Measurements from ENCODE around the gene EPB41L1. TPM values are rescaled to one million over a fixed set of nuclear protein-coding genes. Genes with fewer than 3 reads are reported as not detected.

EPB41L1 gene
- total and polyA plus RNA-seq, 12 donors = 7.5 to 21.7 (median 15.8) TPM

DNA sequence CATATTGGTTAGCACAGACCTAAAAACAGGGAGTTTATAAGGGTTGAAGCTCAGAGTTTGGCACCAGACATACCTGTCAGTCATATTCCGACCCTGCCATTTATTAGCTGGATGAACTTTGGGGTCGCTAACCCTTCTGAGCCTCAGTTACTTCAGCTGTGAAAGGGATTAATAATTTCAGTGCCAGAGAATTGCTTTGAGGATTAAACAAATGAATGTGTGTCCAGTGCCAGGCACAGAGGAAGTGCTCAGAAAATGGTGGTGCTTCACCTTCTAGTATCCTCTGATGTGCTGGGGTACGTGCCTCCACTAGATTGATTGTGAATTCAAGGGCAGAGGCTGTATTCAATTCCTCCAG, 4.1 kb upstream of the EPB41L1 start:
- DNase-seq (no peak), ATAC-seq (no peak)
- Histone ChIP-seq H3K4me3 (no peak overlapping the region), H3K27ac (peak overlapping the region in 4 of 10 donors; percentile 33 to 83 (median 67)), H3K9me3 (no peaks in the 10 kb centered on the region), H3K36me3 (no peaks in the 10 kb centered on the region), H3K4me1 (peaks cover 17 to 93% (median 42%) of the 10 kb centered on the region in 9 donors), H3K27me3 (peaks cover 0 to 16% (median 0%) of the 10 kb centered on the region in 7 donors)
- intact Hi-C loops (cut with DNase I) = no loop called here
- WGBS, 2 donors = 86 to 92% methylated on average over 3 of the region's 3 CpGs
- TF ChIP-seq, protein P1, sequence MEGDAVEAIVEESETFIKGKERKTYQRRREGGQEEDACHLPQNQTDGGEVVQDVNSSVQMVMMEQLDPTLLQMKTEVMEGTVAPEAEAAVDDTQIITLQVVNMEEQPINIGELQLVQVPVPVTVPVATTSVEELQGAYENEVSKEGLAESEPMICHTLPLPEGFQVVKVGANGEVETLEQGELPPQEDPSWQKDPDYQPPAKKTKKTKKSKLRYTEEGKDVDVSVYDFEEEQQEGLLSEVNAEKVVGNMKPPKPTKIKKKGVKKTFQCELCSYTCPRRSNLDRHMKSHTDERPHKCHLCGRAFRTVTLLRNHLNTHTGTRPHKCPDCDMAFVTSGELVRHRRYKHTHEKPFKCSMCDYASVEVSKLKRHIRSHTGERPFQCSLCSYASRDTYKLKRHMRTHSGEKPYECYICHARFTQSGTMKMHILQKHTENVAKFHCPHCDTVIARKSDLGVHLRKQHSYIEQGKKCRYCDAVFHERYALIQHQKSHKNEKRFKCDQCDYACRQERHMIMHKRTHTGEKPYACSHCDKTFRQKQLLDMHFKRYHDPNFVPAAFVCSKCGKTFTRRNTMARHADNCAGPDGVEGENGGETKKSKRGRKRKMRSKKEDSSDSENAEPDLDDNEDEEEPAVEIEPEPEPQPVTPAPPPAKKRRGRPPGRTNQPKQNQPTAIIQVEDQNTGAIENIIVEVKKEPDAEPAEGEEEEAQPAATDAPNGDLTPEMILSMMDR (IDR thresholded peaks at IDR 0.05) = no peak

DNA sequence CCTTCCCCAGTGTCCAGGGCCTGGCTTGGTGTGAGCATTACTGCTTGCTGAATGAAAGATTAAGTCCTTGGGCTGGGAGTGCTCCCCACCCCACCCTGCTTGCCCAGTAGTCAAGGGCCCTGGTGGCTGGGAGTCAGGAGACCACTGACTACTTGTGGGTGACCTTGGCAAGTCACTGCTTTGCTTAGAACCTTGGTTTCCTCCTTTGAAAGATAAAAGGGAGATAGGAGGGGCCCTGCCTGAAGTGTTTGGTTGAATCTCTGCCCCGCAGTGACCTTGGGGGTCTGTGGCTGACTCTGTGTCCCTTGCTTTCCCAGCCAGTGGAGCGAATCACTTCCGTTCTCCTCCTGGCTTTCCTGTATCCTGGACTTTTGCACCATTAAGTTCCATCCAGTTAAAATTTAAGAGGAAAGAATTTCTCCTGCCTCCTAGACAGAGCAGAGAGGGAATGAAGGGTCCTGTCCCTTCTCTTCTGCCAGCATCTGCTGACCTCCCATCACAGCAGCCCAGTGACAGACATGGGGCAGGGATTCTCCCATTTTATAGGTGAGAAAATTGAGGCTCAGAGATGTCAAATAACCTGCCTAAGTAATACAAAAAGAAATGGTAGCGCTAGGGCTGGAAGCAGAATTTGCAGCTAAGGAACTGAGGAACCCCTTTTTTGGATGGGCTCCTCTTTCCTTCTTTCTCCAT, 3.5 kb upstream of the EPB41L1 start:
- H3K27me3 ChIP-seq = peaks cover 0 to 21% (median 0%) of the 10 kb centered on the region in 7 donors
- H3K4me1 ChIP-seq = peaks cover 18 to 93% (median 42%) of the 10 kb centered on the region in 9 donors
- ATAC-seq = no peak
- no peak for DNase-seq
- intact Hi-C loops (cut with DNase I) = no loop called here
- WGBS, 2 donors = 76 to 85% methylated on average over 4 of the region's 4 CpGs
- H3K9me3 ChIP-seq = no peaks in the 10 kb centered on the region
- H3K27ac ChIP-seq = peak overlapping the region in 5 of 10 donors; percentile 18 to 83 (median 57)
- TF ChIP-seq, protein P1 (IDR thresholded peaks at IDR 0.05) = no peak
- no peak overlapping the region for H3K4me3 ChIP-seq
- H3K36me3 ChIP-seq = no peaks in the 10 kb centered on the region

DNA sequence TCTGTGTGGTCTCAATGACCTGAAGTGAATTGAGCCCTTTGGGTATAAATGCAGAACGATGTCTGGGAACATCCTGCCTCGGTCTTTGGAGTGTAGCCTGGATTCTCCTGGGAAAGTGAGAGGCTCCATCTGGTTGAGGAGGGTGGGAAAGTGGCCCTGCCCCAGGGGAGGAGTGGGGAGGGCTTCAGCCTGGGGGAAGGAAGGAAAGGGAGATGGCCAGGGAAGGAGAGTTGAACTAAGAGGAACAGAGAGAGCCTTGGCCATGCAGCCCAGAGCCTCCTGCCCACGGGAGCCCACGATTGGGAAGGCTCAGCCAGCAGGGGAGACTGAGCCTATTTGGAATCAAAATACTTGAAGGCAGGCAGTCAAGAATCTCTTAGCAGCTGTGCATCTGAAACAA, 2.3 kb upstream of the EPB41L1 start:
- no peaks in the 10 kb centered on the region for H3K9me3 ChIP-seq
- peaks cover 18 to 92% (median 45%) of the 10 kb centered on the region in 9 donors for H3K4me1 ChIP-seq
- no peaks in the 10 kb centered on the region for H3K36me3 ChIP-seq
- peaks cover 0 to 22% (median 0%) of the 10 kb centered on the region in 7 donors for H3K27me3 ChIP-seq
- peak; percentile 64 to 70 for DNase-seq
- H3K4me3 ChIP-seq = no peak overlapping the region
- TF ChIP-seq, protein P1 (IDR thresholded peaks at IDR 0.05) = no peak
- H3K27ac ChIP-seq = peak overlapping the region in 9 of 10 donors; percentile 37 to 83 (median 76)
- intact Hi-C loops (cut with DNase I) = no loop called here
- 37 to 49% methylated on average over 4 of the region's 4 CpGs for WGBS, 2 donors
- ATAC-seq = peak in 5 of 8 donors; percentile 14 to 36 (median 21)

DNA sequence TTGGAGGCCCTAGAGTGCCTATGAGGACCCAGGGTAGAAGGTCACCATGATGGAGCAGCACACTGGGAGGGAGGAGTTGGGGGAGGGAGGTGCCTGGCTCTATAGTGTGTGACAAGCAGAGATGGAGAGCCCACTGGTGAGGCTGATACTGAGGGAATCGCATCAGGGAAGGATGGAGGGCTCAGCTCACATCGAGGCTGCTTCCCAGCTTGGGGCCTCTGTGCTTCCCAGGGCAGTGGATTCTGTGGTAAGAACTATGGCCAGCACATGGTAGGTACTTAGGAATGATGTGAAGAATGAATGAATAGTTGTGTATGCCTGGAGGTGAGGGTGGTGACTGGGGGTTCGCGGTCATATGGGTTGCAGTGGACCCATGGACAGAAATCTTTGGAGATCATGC, 1.3 kb upstream of the EPB41L1 start:
- Histone ChIP-seq H3K27me3 (peaks cover 0 to 22% (median 0%) of the 10 kb centered on the region in 7 donors), H3K36me3 (no peaks in the 10 kb centered on the region), H3K4me1 (peaks cover 18 to 82% (median 37%) of the 10 kb centered on the region in 9 donors), H3K4me3 (no peak overlapping the region), H3K9me3 (no peaks in the 10 kb centered on the region), H3K27ac (peak overlapping the region in 9 of 10 donors; percentile 37 to 83 (median 76))
- ATAC-seq = no peak
- intact Hi-C loops (cut with DNase I) = no loop called here
- 87 to 90% methylated on average over 4 of the region's 4 CpGs for WGBS, 2 donors
- no peak for DNase-seq
- TF ChIP-seq, protein P1 (IDR thresholded peaks at IDR 0.05) = no peak
